GM18507 (cell line): ENCODE data around the gene SDR9C7.
"Not testable (repeated sequence)": the region's sequence is repeated elsewhere in the genome, so short reads cannot be mapped to it uniquely, and the experiment has no call there.

ENCODE experiments used
- DNase-seq: peaks from one replicate; pipeline ENCODE4 v3.0.0; 2011; ENCODE audit warnings: low read depth; ENCODE audit not compliant: insufficient read length; ENCODE audit errors: extremely low spot score
- FAIRE-seq: peaks from 2 replicates; lab custom pipeline; 2011; peaks lifted over from hg19 to GRCh38; lab: Jason Lieb, UNC

SDR9C7 gene

GRCh38 chr12:56921346-56921745 is 12.9 kb downstream of the SDR9C7 start:
- DNase-seq (no peak), FAIRE-seq (no peak)

DNA sequence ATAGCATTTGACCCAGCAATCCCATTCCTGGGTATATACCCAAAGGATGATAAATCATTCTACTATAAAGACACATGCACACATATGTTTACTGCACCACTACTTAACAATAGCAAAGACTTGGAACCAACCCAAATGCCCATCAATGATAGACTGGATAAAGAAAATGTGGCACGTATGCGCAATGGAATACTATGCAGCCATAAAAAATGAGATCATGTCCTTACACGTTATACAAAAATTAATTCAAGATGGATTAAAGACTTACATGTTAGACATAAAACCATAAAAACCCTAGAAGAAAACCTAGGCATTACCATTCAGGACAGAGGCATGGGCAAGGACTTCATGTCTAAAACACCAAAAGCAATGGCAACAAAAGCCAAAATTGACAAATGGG is 16.1 kb downstream of the SDR9C7 start:
- not testable (repeated sequence) for DNase-seq, FAIRE-seq

DNA sequence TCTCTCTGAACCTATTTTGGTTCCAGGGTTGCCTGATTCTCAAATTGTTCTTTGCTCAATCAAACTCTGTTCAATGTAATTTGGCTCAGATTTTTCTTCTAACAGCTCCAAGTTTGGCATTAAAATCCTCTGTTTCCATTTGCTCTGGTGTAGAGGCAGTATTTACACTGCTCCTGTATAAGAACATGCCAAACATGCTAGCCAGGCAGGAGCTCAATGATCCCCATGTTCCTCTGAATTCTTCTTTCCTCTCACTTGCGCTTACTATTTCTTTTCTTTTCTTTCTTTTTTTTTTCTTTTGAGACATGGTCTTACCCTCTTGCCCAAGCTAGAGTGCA is 17.2 kb downstream of the SDR9C7 start:
- FAIRE-seq (no peak), DNase-seq (no peak)

DNA sequence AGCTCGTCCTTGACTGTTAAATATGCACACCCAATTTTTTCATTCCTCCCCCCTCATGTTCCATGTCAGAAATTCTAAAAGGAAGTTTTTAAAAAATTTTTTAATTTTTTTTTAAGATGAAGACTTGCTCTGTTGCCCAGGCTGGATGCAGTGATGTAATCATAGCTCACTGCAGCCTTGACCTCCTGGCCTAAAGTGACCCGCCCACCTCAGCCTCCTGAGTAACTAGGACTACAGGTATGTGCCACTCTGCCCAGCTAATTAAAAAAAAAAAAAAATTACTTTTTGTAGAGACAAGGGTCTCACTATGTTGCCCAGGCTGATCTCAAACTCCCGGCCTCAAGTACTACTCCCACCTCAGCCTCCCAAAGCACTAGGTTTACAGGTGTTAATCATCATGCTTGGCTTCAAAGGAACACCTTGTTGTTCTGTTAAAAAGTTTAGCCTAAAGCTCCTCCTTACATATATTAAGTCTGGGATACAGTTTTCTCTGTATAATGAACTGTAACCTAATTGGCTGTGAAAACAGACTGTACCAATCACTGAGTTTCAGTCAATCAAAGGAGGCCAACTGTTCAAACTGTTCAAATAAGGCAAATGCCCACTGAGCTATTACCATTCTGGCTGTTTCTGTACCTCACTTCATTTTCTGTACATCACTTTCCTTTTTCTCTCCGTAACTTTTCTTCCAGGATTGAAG is 17.8 kb downstream of the SDR9C7 start:
- FAIRE-seq (no peak), DNase-seq (no peak)

DNA sequence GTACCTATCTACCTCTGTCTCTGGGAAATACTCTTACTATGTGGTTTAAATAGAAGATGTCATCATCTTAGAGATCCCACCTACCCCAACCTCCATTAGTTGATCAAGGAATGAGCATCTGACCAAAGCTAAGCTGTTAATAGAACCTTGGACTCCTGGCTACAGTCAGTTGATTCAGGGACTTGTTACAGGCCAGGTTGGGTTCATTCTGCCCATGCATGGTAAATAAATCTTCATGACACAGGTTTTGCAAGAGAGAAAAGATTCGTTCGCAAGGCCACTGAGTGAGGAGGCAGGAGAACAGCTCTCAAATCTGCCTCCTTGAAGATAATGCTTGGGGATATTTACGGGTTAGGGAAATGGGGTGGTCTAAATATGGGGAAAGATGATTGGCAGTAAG is 19.5 kb downstream of the SDR9C7 start:
- DNase-seq (no peak), FAIRE-seq (no peak)

DNA sequence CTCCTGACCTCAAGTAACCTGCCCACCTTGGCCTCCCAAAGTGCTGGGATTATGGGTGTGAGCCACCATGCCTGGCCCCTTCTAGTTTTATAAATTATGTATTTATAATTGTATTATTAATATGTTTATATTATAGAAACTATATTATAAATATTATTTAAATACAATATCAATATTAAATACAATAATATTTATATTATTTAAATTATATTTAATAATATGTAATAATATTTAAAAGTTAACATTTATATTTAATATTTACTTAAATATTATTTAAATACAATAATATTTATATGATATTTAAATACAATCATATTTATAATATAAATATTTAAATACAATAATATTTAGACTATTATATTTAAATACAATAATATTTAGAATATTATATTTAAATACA is 20.0 kb downstream of the SDR9C7 start:
- DNase-seq (no peak), FAIRE-seq (no peak)

- not testable (repeated sequence) for FAIRE-seq, DNase-seq
Observed at GRCh38 chr12:56909403-56909802, 24.8 kb downstream of the SDR9C7 start.

DNA sequence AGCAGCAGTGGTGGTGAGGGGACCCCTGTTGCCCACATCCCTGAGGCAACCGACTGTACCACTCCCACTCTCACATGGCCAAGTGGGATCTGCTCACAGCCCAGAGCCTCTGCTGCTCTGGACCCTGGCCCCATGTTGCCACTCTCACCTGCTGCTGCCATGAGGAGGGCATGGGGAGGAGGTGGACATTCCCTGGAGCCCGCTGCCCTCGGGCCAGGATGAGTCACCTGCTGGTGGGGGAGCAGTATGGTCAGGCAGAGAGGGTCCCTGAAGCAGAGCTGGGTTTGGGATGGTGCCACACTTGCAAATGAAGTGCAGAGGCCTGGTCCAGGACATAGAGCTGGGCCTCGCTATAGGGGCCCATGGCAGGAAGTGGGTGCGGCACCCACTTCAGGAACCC is 26.1 kb downstream of the SDR9C7 start:
- DNase-seq (no peak), FAIRE-seq (no peak)

GRCh38 chr12:56905852-56906251 is 28.4 kb downstream of the SDR9C7 start:
- no peak for DNase-seq
- no peak for FAIRE-seq

DNA sequence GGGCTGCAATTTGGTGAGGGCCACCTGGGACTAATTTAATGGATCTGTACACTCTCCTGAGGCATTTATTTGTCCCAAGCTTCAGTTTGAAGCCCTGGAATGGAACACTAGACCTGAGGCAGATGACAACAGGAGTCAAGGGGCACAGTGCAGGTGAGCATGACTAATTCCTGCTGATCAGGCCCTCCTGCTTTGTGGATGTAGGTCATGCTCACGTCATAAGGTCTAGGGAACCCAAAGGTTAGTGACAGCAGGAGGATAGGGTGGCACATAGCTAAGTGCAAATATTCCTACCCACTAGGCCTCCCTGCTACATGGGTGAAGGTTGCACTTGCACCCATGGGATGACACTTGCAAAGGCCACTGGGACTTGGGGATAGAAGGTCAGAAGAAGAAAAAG is 30.8 kb downstream of the SDR9C7 start:
- no peak for DNase-seq
- FAIRE-seq: no peak

DNA sequence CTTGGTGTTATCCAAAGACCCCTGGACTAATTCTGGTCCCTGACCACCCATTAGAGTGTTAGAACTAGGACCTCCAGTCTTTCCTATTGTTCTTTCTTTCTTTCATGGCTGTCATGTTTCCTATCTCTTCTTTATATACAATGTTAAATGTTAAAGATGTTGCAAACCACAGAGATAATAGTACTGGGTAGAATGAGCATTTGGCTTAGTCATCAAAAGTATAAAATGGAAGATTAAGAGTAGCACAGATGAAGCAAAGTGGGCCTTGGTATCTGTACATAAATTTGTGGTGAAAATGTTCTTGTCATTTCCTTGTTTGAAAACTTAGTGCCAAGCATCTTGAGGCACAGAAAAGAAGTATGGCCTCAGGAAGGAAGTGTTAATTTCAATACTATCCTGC is 32.9 kb downstream of the SDR9C7 start:
- not testable (repeated sequence) for DNase-seq, FAIRE-seq

DNA sequence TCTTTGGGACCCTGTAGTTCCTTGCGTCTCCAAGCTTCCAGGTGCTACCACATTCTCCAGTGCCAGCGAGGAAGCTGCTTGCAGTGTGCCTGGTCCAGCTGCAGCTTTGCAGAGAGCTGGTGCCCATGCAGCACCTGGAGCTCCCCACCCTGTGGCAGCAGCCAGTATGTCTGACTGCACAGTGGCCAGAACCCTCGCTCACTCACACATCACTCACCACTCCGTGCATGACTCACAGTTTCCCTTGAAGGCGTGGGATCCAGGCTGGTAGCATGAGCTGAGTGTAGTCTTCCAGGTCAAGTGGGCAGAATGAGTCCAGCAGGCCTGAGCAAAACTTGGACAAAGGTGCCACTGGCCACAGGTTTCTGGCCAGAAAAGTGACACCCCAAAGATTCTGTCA is 33.6 kb downstream of the SDR9C7 start:
- no peak for FAIRE-seq
- no peak for DNase-seq

GRCh38 chr12:56898938-56899337 is 35.3 kb downstream of the SDR9C7 start:
- FAIRE-seq (no peak), DNase-seq (no peak)

GRCh38 chr12:56897844-56898361 is 36.3 kb downstream of the SDR9C7 start:
- no peak for DNase-seq
- no peak for FAIRE-seq

DNA sequence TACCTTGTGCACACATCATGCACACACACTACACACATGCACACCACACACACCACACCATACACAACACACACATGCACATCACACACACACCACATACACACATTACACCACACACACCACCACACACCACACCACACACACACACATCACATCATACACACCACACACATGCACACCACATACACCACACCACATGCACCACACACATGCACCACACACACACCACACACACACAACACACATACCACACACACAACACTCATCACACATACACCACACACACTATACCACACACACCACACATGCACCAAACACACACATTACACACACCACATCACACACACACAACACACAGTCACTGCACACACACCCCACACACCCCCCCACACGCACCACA is 38.1 kb downstream of the SDR9C7 start:
- no peak for FAIRE-seq

GRCh38 chr12:56894698-56895368 is 39.4 kb downstream of the SDR9C7 start:
- DNase-seq (no peak), FAIRE-seq (no peak)

More for the DNA sequence above, 38.1 kb downstream of the SDR9C7 start:
- no peak for DNase-seq

- DNase-seq, FAIRE-seq: not testable (repeated sequence)
Observed at GRCh38 chr12:56891885-56892284, 42.3 kb downstream of the SDR9C7 start.

DNA sequence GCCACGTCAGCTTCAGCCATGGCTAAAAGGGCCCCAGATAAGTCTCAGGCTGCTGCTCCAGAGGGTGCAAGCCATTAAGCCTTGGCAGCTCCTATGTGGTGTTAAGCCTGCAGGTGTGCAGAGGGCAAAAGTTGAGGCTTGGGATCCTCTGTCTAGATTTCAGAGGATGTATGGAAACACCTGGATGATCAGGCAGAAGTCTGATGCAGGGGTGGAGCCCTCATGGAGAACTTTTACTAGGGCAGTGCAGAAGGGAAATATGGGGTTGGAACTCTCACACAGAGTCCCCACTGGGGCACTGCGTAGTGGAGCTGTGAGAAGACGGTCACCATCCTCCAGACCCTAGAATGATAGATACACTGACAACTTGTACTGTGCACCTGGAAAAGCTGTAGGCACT is 47.9 kb downstream of the SDR9C7 start:
- no peak for DNase-seq
- no peak for FAIRE-seq

DNA sequence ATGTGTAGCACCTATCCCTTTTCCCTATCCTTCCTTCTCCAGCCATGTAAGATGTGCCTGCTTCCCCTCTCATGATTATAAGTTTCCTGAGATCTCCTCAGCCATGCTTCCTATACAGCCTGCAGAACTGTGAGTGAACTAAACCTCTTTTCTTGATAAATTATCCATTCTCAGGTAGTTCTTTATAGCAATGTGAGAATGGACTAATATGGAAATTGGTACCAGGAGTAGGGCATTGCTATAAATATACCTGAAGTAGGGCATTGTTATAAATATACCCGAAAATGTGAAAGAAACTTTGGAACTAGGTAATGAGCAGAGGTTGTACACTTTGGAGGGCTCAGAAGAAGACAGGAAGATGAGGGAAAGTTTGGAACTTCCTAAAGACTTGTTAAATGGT is 48.9 kb downstream of the SDR9C7 start:
- DNase-seq (no peak), FAIRE-seq (no peak)

- DNase-seq (no peak), FAIRE-seq (no peak)
Observed at GRCh38 chr12:56884421-56884820, 49.8 kb downstream of the SDR9C7 start.

GRCh38 chr12:56882407-56882806 is 51.8 kb downstream of the SDR9C7 start:
- FAIRE-seq, DNase-seq: not testable (repeated sequence)
